Parathyroid adenoma (tissue), 2 donors: ENCODE results near the gene LCN10.

Source experiments
- H2AFZ ChIP-seq: fragments of 300-600 bp; sonication (generic); one replicate; pipeline ENCODE4 v1.7.0; 2017; ENCODE audit warnings: antibody characterized with exemption, mild to moderate bottlenecking
- H3K27ac ChIP-seq: fragments of 300-600 bp; sonication (generic); one replicate; pipeline ENCODE4 v1.7.0; 2017
- H3K27me3 ChIP-seq: fragments of 300-600 bp; sonication (generic); one replicate; pipeline ENCODE4 v1.7.0; 2017; ENCODE audit warnings: low read length; ENCODE audit not compliant: control insufficient read depth, insufficient read depth
- H3K36me3 ChIP-seq: fragments of 300-600 bp; sonication (generic); one replicate; pipeline ENCODE4 v1.7.0; 2017; ENCODE audit warnings: low read length; ENCODE audit not compliant: control insufficient read depth, insufficient read depth
- H3K4me1 ChIP-seq: fragments of 300-600 bp; sonication (generic); one replicate; pipeline ENCODE4 v1.7.0; 2017; ENCODE audit warnings: control low read depth
- H3K4me2 ChIP-seq: fragments of 300-600 bp; sonication (generic); one replicate; pipeline ENCODE4 v1.7.0; 2017; ENCODE audit warnings: low read length
- H3K4me3 ChIP-seq: fragments of 300-600 bp; sonication (generic); one replicate; pipeline ENCODE4 v1.7.0; 2017; ENCODE audit warnings: low read depth, low read length
- H3K79me2 ChIP-seq: fragments of 300-600 bp; sonication (generic); one replicate; pipeline ENCODE4 v1.7.0; 2017; ENCODE audit warnings: control low read depth
- H3K9ac ChIP-seq: fragments of 300-600 bp; sonication (generic); one replicate; pipeline ENCODE4 v1.7.0; 2017; ENCODE audit warnings: mild to moderate bottlenecking
- H3K9me3 ChIP-seq: fragments of 300-600 bp; sonication (generic); one replicate; pipeline ENCODE4 v1.7.0; 2017; ENCODE audit warnings: low read length; ENCODE audit not compliant: control insufficient read depth
- CTCF ChIP-seq: fragments of 300-600 bp; sonication (generic); IDR thresholded peaks from one replicate; pipeline ENCODE4 v1.7.0; 2017; ENCODE audit warnings: antibody characterized with exemption, mild to moderate bottlenecking
- donor health status: primary hyperparathyroidism.

The LCN10 gene

GRCh38 chr9:136751244-136751643 is 8.5 kb upstream of the LCN10 start:
- H3K4me2 ChIP-seq, result no peak overlapping the region
- H3K27ac ChIP-seq, result no peak overlapping the region
- no peaks in the 10 kb centered on the region for H3K27me3 ChIP-seq
- no peak overlapping the region for H2AFZ ChIP-seq
- no peaks in the 10 kb centered on the region for H3K9me3 ChIP-seq
- no peaks in the 10 kb centered on the region for H3K4me1 ChIP-seq
- H3K79me2 ChIP-seq, result no peaks in the 10 kb centered on the region
- no peak for TF ChIP-seq CTCF
- no peak overlapping the region for H3K4me3 ChIP-seq
- no peak overlapping the region for H3K9ac ChIP-seq
- H3K36me3 ChIP-seq, result no peaks in the 10 kb centered on the region

GRCh38 chr9:136750526-136750925 is 7.8 kb upstream of the LCN10 start:
- Histone ChIP-seq H3K36me3 (no peaks in the 10 kb centered on the region), H2AFZ (no peak overlapping the region), H3K9me3 (no peaks in the 10 kb centered on the region), H3K4me2 (no peak overlapping the region), H3K9ac (no peak overlapping the region), H3K4me3 (no peak overlapping the region), H3K27me3 (no peaks in the 10 kb centered on the region), H3K27ac (no peak overlapping the region), H3K79me2 (no peaks in the 10 kb centered on the region), H3K4me1 (no peaks in the 10 kb centered on the region)
- TF ChIP-seq CTCF, result no peak

DNA sequence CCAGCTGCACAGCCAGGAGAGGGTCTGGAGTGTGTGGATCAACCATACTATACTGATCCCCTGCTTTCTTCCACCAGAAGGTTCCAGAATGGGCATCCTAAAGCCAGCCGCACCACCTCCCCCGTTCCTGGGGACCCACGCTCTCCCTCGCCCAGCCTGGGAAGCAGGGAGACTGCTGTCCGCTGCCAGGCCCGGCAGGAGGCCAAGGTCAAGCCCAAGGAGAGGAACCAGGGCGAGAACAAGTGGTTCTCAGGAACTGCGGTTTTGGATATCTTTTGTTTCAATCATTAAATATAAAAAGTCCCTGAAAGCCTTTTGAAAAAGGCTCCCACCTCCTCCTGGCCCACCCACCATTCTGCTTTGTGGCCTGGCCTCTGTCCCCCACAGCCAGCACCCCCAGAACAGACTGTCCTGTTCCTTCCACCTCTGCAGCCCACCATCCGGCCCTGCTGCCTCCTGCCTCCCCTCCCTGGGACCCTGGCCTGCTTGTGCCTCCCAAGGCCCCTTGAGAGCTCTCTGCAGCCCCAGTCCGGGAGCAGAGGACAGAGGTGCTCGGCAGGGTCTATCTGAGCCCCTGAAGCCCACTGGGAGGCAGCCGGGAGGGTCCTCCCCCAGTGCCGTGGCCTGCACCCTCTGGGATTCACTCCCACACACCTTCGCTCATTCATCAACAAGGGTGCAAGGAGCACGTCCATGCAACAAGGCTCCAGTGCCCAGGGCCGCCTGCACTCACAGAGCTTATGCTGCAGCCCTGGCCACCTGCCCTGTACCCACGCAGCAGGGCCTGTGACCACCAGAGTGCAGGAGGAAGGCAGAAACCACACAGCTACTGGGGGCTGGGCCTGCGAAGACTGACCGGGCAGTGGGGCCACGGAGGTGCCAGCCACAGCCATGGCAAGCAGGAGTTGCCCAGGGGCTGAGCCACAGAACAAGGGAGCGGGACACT is 6.2 kb upstream of the LCN10 start:
- Histone ChIP-seq H3K9me3 (no peaks in the 10 kb centered on the region), H3K4me2 (no peak overlapping the region), H3K9ac (no peak overlapping the region), H3K27ac (no peak overlapping the region), H3K79me2 (no peaks in the 10 kb centered on the region), H3K4me1 (no peaks in the 10 kb centered on the region), H3K4me3 (no peak overlapping the region), H3K36me3 (no peaks in the 10 kb centered on the region), H3K27me3 (no peaks in the 10 kb centered on the region), H2AFZ (no peak overlapping the region)
- no peak for TF ChIP-seq CTCF

DNA sequence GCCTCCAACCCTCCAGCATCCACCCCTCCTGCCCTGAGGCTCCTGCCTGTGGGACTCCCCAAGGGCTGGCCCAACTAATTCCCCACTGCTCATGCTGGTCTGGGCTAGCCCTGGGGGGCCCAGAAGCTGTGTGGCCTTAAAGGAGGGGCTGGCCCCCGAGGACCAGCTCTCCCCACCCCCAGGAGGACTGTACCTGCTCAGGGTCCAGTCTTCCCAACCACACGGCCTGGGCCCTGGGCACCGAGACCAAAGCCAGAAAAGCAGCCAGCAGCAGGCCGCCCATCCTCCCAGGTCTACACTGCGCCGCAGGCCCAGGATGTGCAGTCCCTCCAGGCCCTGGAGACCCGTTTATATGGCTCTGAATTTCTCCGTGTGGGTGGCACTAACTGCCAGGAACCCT is 5.5 kb upstream of the LCN10 start, which contains the start of gene LCN6:
Gene LCN6, minus strand, starts transcription at position 325 of the 400 bp plus-strand sequence. Its CDS starts 42 bp downstream, at position 283.
- H3K9me3 ChIP-seq, result no peaks in the 10 kb centered on the region
- no peak within 1 kb of the TSS for H3K9ac ChIP-seq
- no peak within 1 kb of the TSS for H2AFZ ChIP-seq
- no peaks in the 10 kb centered on the region for H3K27me3 ChIP-seq
- no peak within 1 kb of the TSS for H3K4me2 ChIP-seq
- no peaks in the 10 kb centered on the region for H3K4me1 ChIP-seq
- no peak for TF ChIP-seq CTCF
- no peaks in the 10 kb centered on the region for H3K36me3 ChIP-seq
- H3K79me2 ChIP-seq, result no peaks in the 10 kb centered on the region
- H3K4me3 ChIP-seq, result no peak within 1 kb of the TSS
- H3K27ac ChIP-seq, result no peak within 1 kb of the TSS
